HEK293 (cell line): ENCODE measurements around the gene CASQ2.

Source experiments
- CTCF ChIA-PET: fragments of 350-600 bp; formaldehyde crosslinking; extraction: SDS; loops from one replicate; lab custom pipeline; 2021; ENCODE audit warnings: antibody characterized with exemption; lab: Yijun Ruan, JAX
- POLR2A ChIA-PET: fragments of 300-600 bp; formaldehyde crosslinking; extraction: SDS; loops from one replicate; lab custom pipeline; 2020; ENCODE audit warnings: antibody characterized with exemption, inconsistent platforms; lab: Yijun Ruan, JAX
- H3K27ac ChIP-seq: fragments of 200-500 bp; sonication (Bioruptor generic); 2 replicates; pipeline ENCODE4 v1.5.1; 2014; ENCODE audit warnings: low read depth, low read length, control low read depth, inconsistent platforms; ENCODE audit errors: extremely low read depth
- H3K36me3 ChIP-seq, 2 experiments: fragments of 200-500 bp in 1 of 2; sonication (Bioruptor generic) in 1 of 2; 1 replicate in 1 of 2; 2 replicates in 1 of 2; pipeline ENCODE4 v1.5.1; 2014 to 2017; ENCODE audit warnings: inconsistent platforms in 2 of 2, low read length in 2 of 2; ENCODE audit not compliant: control insufficient read depth in 2 of 2, insufficient read depth in 1 of 2
- H3K4me1 ChIP-seq: fragments of 200-500 bp; sonication (Bioruptor generic); 2 replicates; pipeline ENCODE4 v1.5.1; 2014; ENCODE audit warnings: mild to moderate bottlenecking, low read length, inconsistent platforms; ENCODE audit not compliant: control insufficient read depth, insufficient read depth
- H3K4me3 ChIP-seq: 2 replicates; pipeline ENCODE4 v1.5.1; 2011; ENCODE audit warnings: low read depth, mild to moderate bottlenecking, control low read depth, low read length, moderate library complexity
- H3K9me3 ChIP-seq: fragments of 200-500 bp; sonication (Bioruptor generic); 2 replicates; pipeline ENCODE4 v1.5.1; 2014; ENCODE audit warnings: low read depth, low read length, inconsistent platforms; ENCODE audit not compliant: control insufficient read depth, insufficient read depth
- BCL11B ChIP-seq: fragments of 450-650 bp; formaldehyde crosslinking; IDR thresholded peaks from 2 replicates; pipeline ENCODE4 v1.5.1; 2016; ENCODE audit warnings: low read depth, missing biosample characterization, missing genetic modification characterization
- EGR2 ChIP-seq: fragments of 450-650 bp; formaldehyde crosslinking; IDR thresholded peaks from 2 replicates; pipeline ENCODE4 v1.5.1; 2016; ENCODE audit warnings: low read depth, missing biosample characterization, missing genetic modification characterization
- ELK4 ChIP-seq: IDR thresholded peaks from 2 replicates; pipeline ENCODE4 v1.6.1; 2011; ENCODE audit warnings: mild to moderate bottlenecking, low read depth, low read length, borderline replicate concordance
- MEIS1 ChIP-seq: sonication (generic); formaldehyde crosslinking; IDR thresholded peaks from 2 replicates; pipeline ENCODE4 v1.8.1; 2022; ENCODE audit warnings: missing genetic modification reagents, mild to moderate bottlenecking, borderline replicate concordance
- REPIN1 ChIP-seq: fragments of 450-650 bp; formaldehyde crosslinking; IDR thresholded peaks from 2 replicates; pipeline ENCODE4 v1.5.1; 2017; ENCODE audit warnings: missing biosample characterization, missing genetic modification characterization, low read depth
- SCRT1 ChIP-seq: fragments of 450-650 bp; formaldehyde crosslinking; IDR thresholded peaks from 2 replicates; pipeline ENCODE4 v1.5.1; 2016; ENCODE audit warnings: missing biosample characterization, missing genetic modification characterization, borderline replicate concordance
- ZBTB17 ChIP-seq: fragments of 450-650 bp; formaldehyde crosslinking; IDR thresholded peaks from 2 replicates; pipeline ENCODE4 v1.5.1; 2016; ENCODE audit warnings: missing biosample characterization, missing genetic modification characterization
- ZNF10 ChIP-seq: fragments of 450-650 bp; formaldehyde crosslinking; IDR thresholded peaks from 2 replicates; pipeline ENCODE4 v1.5.1; 2017; ENCODE audit warnings: missing biosample characterization, missing genetic modification characterization
- ZNF174 ChIP-seq: fragments of 450-650 bp; formaldehyde crosslinking; IDR thresholded peaks from 2 replicates; pipeline ENCODE4 v1.5.0; 2017; ENCODE audit warnings: missing biosample characterization, mild to moderate bottlenecking, missing genetic modification characterization
- ZNF214 ChIP-seq: fragments of 450-650 bp; formaldehyde crosslinking; IDR thresholded peaks from 2 replicates; pipeline ENCODE4 v1.5.1; 2017; ENCODE audit warnings: missing biosample characterization, mild to moderate bottlenecking, missing genetic modification characterization, borderline replicate concordance
- ZNF239 ChIP-seq: fragments of 450-650 bp; formaldehyde crosslinking; IDR thresholded peaks from 2 replicates; pipeline ENCODE4 v1.5.1; 2016; ENCODE audit warnings: missing biosample characterization, missing genetic modification characterization
- ZNF248 ChIP-seq: fragments of 450-650 bp; formaldehyde crosslinking; IDR thresholded peaks from 2 replicates; pipeline ENCODE4 v1.5.1; 2017; ENCODE audit warnings: missing biosample characterization, missing genetic modification characterization
- ZNF266 ChIP-seq: fragments of 450-650 bp; formaldehyde crosslinking; IDR thresholded peaks from 2 replicates; pipeline ENCODE4 v1.5.1; 2016; ENCODE audit warnings: missing biosample characterization, missing genetic modification characterization, low read depth
- ZNF416 ChIP-seq: fragments of 450-650 bp; formaldehyde crosslinking; IDR thresholded peaks from 2 replicates; pipeline ENCODE4 v1.5.1; 2016; ENCODE audit warnings: missing biosample characterization, missing genetic modification characterization
- ZNF488 ChIP-seq: fragments of 450-650 bp; formaldehyde crosslinking; IDR thresholded peaks from 2 replicates; pipeline ENCODE4 v1.5.1; 2016; ENCODE audit warnings: missing biosample characterization, missing genetic modification characterization
- ZNF600 ChIP-seq: fragments of 450-650 bp; formaldehyde crosslinking; IDR thresholded peaks from 2 replicates; pipeline ENCODE4 v1.5.1; 2016; ENCODE audit warnings: missing biosample characterization, missing genetic modification characterization
- ZNF654 ChIP-seq: fragments of 450-650 bp; formaldehyde crosslinking; IDR thresholded peaks from 2 replicates; pipeline ENCODE4 v1.5.1; 2016; ENCODE audit warnings: low read depth, missing biosample characterization, missing genetic modification characterization
- ZNF658 ChIP-seq: fragments of 450-650 bp; formaldehyde crosslinking; IDR thresholded peaks from 2 replicates; pipeline ENCODE4; 2016; ENCODE audit warnings: missing biosample characterization, missing genetic modification characterization
- ZSCAN23 ChIP-seq: fragments of 450-650 bp; formaldehyde crosslinking; IDR thresholded peaks from 2 replicates; pipeline ENCODE4 v1.5.1; 2016; ENCODE audit warnings: missing biosample characterization, missing genetic modification characterization
- TF ChIP-seq, protein P1 (sequence below): fragments of 450-650 bp; IDR thresholded peaks from 2 replicates; pipeline ENCODE4 v1.5.1; 2018; ENCODE audit warnings: missing biosample characterization, missing genetic modification characterization
- TF ChIP-seq, protein P2 (sequence below): fragments of 450-650 bp; formaldehyde crosslinking; IDR thresholded peaks from 2 replicates; pipeline ENCODE4 v1.5.1; 2016; ENCODE audit warnings: missing biosample characterization, missing genetic modification characterization
- TF ChIP-seq, protein P3 (sequence below): fragments of 450-650 bp; formaldehyde crosslinking; IDR thresholded peaks from 2 replicates; pipeline ENCODE4 v1.5.1; 2016; ENCODE audit warnings: missing biosample characterization, missing genetic modification characterization
- TF ChIP-seq, protein P4 (sequence below): fragments of 450-650 bp; formaldehyde crosslinking; IDR thresholded peaks from 2 replicates; pipeline ENCODE4 v1.5.1; 2016; ENCODE audit warnings: missing biosample characterization, missing genetic modification characterization, borderline replicate concordance

Gene CASQ2

DNA sequence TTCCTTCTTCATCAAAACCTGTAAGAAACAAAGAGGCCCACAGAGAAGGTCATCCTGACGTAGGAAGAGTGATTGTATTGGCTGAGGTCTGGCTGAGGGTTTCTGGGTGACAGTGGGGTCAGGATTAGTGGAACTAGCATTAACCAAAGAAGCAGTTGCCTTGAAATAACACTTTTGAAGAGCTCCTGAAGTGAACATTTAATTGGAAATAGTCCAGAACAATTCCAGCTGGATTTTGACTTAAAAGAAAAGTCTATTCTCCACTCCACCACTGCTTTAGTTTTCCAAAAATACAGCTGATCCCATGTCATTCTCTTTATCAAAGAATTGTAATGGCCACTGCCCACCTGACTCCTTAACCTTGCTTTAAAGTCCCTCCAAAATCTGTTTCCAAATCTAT, 27.7 kb downstream of the CASQ2 start:
- H3K36me3 ChIP-seq: no peaks in the 10 kb centered on the region
- no peak overlapping the region for H3K4me3 ChIP-seq
- H3K9me3 ChIP-seq: no peaks in the 10 kb centered on the region
- H3K27ac ChIP-seq: no peak overlapping the region
- ChIA-PET CTCF (interaction anchor here (0.6 to 1.6 kb wide), 3 partner anchors 24 to 280 kb away, joined by 3 to 7 read pairs (median 3); no protein-coding TSS in a partner anchor), POLR2A (no interaction called here)
- TF ChIP-seq, protein P1, sequence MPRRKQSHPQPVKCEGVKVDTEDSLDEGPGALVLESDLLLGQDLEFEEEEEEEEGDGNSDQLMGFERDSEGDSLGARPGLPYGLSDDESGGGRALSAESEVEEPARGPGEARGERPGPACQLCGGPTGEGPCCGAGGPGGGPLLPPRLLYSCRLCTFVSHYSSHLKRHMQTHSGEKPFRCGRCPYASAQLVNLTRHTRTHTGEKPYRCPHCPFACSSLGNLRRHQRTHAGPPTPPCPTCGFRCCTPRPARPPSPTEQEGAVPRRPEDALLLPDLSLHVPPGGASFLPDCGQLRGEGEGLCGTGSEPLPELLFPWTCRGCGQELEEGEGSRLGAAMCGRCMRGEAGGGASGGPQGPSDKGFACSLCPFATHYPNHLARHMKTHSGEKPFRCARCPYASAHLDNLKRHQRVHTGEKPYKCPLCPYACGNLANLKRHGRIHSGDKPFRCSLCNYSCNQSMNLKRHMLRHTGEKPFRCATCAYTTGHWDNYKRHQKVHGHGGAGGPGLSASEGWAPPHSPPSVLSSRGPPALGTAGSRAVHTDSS (tag by site-specific recombination): no peak
- TF ChIP-seq ZNF214 (tag by site-specific recombination) (no peak), ELK4 (no peak), ZNF658 (tag by site-specific recombination) (no peak), ZNF266 (tag by site-specific recombination) (no peak), SCRT1 (tag by site-specific recombination) (no peak), ZBTB17 (tag by site-specific recombination) (no peak), MEIS1 (CRISPR knock-in tag) (no peak), ZNF416 (tag by site-specific recombination) (no peak), ZNF600 (tag by site-specific recombination) (no peak), ZNF174 (tag by site-specific recombination) (no peak), ZNF488 (tag by site-specific recombination) (no peak), BCL11B (no peak), ZNF654 (tag by site-specific recombination) (no peak), ZNF10 (tag by site-specific recombination) (no peak)
- TF ChIP-seq, protein P2, sequence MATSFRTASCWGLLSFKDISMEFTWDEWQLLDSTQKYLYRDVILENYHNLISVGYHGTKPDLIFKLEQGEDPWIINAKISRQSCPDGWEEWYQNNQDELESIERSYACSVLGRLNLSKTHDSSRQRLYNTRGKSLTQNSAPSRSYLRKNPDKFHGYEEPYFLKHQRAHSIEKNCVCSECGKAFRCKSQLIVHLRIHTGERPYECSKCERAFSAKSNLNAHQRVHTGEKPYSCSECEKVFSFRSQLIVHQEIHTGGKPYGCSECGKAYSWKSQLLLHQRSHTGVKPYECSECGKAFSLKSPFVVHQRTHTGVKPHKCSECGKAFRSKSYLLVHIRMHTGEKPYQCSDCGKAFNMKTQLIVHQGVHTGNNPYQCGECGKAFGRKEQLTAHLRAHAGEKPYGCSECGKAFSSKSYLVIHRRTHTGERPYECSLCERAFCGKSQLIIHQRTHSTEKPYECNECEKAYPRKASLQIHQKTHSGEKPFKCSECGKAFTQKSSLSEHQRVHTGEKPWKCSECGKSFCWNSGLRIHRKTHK: no peak
- TF ChIP-seq, protein P3, sequence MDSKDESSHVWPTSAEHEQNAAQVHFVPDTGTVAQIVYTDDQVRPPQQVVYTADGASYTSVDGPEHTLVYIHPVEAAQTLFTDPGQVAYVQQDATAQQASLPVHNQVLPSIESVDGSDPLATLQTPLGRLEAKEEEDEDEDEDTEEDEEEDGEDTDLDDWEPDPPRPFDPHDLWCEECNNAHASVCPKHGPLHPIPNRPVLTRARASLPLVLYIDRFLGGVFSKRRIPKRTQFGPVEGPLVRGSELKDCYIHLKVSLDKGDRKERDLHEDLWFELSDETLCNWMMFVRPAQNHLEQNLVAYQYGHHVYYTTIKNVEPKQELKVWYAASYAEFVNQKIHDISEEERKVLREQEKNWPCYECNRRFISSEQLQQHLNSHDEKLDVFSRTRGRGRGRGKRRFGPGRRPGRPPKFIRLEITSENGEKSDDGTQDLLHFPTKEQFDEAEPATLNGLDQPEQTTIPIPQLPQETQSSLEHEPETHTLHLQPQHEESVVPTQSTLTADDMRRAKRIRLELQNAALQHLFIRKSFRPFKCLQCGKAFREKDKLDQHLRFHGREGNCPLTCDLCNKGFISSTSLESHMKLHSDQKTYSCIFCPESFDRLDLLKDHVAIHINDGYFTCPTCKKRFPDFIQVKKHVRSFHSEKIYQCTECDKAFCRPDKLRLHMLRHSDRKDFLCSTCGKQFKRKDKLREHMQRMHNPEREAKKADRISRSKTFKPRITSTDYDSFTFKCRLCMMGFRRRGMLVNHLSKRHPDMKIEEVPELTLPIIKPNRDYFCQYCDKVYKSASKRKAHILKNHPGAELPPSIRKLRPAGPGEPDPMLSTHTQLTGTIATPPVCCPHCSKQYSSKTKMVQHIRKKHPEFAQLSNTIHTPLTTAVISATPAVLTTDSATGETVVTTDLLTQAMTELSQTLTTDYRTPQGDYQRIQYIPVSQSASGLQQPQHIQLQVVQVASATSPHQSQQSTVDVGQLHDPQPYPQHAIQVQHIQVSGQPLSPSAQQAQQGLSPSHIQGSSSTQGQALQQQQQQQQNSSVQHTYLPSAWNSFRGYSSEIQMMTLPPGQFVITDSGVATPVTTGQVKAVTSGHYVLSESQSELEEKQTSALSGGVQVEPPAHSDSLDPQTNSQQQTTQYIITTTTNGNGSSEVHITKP (tag by site-specific recombination): no peak
- no peaks in the 10 kb centered on the region for H3K4me1 ChIP-seq

GRCh38 chr1:115732316-115732715, 36.2 kb downstream of the CASQ2 start:
- H3K4me3 ChIP-seq: no peak overlapping the region
- POLR2A ChIA-PET: no interaction called here
- H3K9me3 ChIP-seq: no peaks in the 10 kb centered on the region
- no peaks in the 10 kb centered on the region for H3K36me3 ChIP-seq
- no peaks in the 10 kb centered on the region for H3K4me1 ChIP-seq
- CTCF ChIA-PET: interaction anchor here (2.3 kb wide), 1 partner anchor 25 kb away, joined by 9 read pairs; no protein-coding TSS in a partner anchor
- H3K27ac ChIP-seq: no peak overlapping the region
- TF ChIP-seq REPIN1 (tag by site-specific recombination) (no peak), ZSCAN23 (no peak), ZNF239 (no peak), EGR2 (tag by site-specific recombination) (no peak), ZNF248 (tag by site-specific recombination) (no peak)
- TF ChIP-seq, protein P4, sequence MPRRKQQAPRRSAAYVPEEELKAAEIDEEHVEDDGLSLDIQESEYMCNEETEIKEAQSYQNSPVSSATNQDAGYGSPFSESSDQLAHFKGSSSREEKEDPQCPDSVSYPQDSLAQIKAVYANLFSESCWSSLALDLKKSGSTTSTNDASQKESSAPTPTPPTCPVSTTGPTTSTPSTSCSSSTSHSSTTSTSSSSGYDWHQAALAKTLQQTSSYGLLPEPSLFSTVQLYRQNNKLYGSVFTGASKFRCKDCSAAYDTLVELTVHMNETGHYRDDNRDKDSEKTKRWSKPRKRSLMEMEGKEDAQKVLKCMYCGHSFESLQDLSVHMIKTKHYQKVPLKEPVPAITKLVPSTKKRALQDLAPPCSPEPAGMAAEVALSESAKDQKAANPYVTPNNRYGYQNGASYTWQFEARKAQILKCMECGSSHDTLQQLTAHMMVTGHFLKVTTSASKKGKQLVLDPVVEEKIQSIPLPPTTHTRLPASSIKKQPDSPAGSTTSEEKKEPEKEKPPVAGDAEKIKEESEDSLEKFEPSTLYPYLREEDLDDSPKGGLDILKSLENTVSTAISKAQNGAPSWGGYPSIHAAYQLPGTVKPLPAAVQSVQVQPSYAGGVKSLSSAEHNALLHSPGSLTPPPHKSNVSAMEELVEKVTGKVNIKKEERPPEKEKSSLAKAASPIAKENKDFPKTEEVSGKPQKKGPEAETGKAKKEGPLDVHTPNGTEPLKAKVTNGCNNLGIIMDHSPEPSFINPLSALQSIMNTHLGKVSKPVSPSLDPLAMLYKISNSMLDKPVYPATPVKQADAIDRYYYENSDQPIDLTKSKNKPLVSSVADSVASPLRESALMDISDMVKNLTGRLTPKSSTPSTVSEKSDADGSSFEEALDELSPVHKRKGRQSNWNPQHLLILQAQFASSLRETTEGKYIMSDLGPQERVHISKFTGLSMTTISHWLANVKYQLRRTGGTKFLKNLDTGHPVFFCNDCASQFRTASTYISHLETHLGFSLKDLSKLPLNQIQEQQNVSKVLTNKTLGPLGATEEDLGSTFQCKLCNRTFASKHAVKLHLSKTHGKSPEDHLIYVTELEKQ (tag by site-specific recombination): no peak
